ENCODE data around the gene SPDYE3.
"Not testable (repeated sequence)": the region's sequence is repeated elsewhere in the genome, so short reads cannot be mapped to it uniquely, and the experiment has no call there.

Gene SPDYE3

DNA sequence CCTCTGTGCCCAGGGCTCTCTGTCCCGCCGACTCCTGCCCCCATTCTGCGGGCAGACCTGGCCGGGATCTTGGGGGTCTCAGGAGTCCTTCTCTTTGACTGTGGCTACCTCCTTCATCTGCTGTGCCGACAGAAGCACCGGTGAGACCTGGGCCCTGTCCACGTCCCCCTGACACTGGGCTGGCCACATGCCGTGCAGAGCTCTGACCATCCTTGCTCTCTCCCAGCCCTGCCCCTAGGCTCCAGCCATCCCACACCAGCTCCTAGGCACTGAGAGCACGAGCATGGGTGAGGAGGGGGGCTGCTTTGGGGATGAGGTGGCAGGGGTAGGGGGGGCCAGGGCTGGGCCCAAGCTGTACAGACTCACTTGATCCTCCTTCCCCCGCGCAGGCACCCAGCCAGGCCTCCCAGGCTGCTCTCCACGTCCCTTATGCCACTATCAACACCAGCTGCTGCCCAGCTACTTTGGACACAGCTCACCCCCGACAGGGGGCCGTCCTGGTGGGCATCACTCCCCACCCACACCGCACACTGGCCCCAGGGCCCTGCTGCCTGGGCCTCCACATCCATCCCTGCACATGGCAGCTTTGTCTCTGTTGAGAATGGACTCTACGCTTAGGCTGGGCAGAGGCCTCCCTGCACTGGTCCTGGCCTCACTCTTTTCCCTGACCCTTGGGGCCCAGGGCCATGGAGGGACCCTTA is 45.6 kb downstream of the SPDYE3 start:
- peak; percentile 21 for DNase-seq

DNA sequence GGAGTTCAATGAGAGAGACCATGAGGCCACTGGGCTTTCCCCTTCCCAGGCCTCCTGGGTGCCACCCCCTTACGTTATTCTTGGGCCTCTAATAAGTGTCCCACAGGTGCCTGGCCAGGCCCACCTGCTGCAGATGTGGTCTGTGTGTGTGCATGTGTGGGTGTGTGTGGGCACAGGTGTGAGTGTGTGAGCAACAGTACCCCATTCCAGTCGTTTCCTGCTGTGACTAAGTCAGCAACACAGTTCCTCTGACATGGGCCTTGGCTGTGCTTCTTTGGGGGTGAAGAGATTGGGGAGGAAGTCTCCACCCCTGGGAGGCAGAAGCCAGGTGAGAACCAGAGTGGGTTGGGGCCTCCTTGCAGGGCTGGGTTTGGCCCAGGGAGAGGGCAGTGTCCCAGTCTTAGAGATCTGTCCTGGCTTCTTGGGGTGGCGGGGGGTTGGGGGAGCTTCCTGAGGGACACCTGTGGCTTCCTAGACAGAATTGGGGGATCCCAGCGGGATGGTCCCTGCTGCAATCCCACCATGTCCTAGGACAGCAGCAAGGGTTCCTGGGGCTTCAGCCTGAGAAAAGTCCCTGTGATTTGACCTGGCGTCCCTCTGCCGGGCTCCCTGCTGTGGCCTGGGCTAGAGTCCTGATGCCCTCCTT is 46.3 kb downstream of the SPDYE3 start:
- DNase-seq, result peak; percentile 23

DNA sequence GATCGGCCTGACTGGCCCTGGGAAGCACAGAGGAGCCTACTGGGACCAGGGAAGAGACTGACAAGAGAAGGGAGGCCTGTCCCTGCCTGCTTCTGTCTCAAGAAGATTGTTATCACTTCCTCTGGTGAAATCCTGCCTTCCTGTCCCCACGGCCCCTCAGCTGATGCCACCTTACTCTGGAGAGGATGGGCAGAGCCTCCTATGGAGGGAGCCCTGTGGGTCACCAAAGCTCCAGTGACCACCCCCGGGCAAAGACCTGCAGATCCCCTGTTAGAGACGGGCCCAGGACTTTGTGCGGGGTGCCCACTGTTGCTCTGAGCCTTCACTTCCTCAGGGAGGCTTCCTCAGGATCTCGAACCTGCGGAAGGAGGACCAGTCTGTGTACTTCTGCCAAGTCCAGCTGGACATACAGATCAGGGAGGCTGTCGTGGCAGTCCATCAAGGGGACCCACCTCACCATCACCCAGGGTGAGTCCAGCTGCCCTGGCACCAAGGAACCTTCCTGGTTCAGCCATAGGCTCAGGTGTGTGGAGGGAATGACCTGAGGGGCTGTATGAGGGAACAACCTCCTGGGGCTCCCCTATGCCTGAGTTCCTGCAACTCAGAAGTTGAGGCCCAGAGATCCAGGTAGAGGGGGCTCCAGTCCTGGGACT is 49.0 kb downstream of the SPDYE3 start:
- DNase-seq, result peak; percentile 27

DNA sequence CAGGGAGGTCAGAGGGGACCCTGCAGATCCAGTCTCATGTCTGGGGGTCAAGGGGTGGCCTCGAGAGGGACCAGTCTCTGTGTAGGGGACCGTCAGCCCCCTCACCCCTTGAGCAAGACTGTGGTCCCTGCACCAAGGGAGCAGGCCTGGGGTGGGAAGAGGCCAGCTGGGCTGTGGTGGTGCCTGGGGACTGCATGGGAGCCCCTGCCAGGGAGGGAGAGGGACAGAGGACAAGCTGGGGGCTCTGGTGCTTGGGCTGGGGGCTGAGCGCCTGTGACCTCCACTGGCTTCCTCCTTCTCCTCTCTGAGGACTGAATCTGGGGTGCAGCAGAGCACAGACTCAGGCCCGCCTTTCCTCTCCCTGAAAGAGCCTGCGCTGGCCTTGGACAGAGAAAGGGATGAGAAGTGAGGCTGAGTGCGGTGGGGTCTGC is 49.6 kb downstream of the SPDYE3 start:
- peak; percentile 22 for DNase-seq

DNA sequence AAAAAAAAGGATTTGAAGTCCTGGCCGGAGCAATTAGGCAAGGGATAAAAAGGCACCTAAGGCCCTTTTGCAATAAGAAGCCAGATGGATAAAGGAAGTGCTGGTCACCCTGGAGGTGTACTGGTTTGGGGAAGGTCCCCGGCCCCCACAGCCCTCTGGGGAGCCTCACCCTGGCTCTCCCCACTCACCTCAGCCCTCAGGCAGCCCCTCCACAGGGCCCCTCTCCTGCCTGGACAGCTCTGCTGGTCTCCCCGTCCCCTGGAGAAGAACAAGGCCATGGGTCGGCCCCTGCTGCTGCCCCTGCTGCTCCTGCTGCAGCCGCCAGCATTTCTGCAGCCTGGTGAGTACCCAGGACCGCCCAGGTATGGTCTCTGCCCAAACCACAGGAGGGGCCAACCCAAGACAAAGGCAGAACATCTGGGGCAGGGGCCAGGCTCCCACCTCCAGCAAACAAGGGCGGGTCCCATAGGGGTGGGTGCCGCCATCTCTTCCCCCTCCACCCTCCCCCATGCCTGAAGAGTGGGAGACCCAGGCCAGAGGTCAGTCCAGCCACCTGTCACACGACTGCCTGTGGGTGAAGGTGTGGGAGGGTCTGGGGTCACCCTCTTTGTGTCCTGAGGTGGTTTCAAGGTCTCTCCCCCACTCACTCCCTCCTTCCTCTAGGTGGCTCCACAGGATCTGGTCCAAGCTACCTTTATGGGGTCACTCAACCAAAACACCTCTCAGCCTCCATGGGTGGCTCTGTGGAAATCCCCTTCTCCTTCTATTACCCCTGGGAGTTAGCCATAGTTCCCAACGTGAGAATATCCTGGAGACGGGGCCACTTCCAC is 50.7 kb downstream of the SPDYE3 start, which contains the start of gene PILRB:
PILRB (plus strand) TSS at position 91 of the 830 bp plus-strand sequence; CDS start at position 277, 186 bp downstream.
- DNase-seq, result no peak

DNA sequence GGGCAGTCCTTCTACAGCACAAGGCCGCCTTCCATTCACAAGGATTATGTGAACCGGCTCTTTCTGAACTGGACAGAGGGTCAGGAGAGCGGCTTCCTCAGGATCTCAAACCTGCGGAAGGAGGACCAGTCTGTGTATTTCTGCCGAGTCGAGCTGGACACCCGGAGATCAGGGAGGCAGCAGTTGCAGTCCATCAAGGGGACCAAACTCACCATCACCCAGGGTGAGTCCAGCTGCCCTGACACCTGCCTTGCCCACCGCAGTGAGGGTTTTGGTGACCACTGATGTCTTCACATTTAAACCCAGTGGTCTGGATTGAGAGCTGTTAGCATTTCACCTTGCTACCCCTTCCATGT is 51.3 kb downstream of the SPDYE3 start:
- no peak for DNase-seq

DNA sequence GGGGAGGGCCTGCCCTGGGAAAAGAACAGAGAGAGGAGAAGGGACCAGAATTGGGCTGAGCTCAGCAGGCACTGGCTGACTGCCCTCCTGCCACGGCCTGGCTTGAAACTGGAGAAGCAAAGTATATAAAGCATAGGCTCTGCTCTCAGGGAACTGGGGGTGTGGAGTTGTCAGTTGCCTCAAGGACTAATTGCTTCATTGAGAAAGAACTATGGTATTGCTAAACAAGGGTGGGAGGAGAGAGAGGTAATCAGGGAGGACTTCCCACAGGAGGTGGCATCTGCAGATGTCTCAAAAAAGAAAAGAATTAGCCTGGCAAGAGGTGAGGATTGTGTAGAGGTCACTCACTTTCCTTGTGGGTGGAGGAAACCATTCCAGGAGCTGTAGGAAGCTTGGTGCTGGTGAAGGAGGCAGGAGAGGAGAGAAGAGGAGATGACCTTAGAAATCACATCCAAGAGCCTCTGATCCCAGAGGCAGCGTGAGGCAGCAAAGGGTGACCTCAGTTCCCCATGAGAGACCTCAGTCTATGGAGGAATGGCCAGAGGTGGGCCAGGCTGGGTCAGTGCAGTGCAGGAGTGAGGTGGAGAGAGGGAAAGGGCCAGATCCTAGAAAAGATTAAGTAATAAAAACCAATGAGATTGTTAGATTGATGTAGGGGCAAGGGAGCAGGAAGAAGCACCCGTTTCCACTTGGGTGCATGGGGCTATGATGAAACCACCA is 52.8 kb downstream of the SPDYE3 start:
- DNase-seq, result no peak

DNA sequence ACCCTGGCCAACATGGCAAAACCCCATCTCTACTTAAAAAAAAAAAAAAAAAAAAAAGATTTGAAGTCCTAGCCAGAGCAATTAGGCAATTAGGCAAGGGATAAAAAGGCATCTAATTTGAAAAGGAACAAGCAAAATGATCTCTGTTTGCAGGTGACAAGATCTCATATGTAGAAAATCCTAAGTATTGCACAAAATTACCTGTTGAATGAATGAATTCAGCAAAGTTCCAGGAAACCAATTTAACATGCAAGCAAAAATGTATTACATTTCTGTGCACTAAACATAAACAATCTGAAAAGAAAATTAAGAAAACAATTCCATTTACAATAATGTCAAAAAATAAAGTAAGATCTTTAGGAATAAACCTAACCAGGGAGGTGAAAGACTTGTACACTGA is 55.6 kb downstream of the SPDYE3 start:
- no peak for DNase-seq

DNA sequence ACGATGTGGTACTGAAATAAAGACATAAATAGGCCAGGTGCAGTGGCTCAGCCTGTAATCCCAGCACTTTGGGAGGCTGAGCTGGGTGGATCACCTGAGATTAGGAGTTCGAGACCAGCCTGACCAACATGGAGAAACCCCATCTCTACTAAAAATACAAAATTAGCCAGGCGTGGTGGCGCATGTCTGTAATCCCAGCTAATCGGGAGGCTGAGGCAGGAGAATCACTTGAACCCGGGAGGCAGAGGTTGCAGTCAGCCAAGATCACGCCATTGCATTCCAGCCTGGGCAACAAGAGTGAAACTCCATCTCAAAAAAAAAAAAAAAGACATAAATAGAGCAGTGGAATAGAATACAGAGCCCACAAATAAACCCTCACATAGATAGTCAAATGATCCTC is 56.3 kb downstream of the SPDYE3 start:
- DNase-seq, result not testable (repeated sequence)

DNA sequence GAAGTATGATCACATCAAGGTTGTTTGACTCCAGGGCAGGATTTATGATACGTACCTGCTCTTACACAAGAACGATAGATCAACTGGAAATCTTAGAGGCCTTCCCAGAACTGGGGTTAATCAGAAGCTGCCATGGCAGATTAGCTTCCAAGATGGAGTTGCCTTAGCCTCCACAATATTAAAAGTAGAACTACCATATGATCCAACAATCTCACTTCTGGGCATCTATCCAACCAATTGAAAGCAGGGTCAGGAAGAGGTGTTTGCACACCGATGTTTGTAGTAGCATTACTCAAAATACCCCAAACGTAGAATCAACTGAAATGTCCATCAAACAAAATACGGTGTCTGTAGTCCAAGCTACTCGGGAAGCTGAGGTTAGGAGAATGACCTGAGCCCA is 57.0 kb downstream of the SPDYE3 start:
- no peak for DNase-seq

DNA sequence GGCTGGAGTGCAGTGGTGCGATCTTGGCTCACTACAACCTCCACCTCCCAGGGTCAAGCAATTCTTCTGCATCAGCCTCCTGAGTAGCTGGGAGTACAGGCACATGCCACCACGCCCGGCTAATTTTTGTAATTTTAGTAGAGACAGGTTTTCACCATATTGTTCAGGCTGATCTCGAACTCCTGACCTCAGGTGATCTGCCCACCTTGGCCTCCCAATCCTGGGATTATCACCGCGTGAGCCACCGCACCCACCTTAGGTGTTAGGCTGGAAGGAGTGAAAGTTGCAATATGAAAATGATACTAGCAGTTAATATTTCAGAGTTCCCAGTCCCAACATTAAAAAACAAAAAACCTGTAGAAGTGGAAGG is 58.5 kb downstream of the SPDYE3 start:
- DNase-seq, result not testable (repeated sequence)

DNA sequence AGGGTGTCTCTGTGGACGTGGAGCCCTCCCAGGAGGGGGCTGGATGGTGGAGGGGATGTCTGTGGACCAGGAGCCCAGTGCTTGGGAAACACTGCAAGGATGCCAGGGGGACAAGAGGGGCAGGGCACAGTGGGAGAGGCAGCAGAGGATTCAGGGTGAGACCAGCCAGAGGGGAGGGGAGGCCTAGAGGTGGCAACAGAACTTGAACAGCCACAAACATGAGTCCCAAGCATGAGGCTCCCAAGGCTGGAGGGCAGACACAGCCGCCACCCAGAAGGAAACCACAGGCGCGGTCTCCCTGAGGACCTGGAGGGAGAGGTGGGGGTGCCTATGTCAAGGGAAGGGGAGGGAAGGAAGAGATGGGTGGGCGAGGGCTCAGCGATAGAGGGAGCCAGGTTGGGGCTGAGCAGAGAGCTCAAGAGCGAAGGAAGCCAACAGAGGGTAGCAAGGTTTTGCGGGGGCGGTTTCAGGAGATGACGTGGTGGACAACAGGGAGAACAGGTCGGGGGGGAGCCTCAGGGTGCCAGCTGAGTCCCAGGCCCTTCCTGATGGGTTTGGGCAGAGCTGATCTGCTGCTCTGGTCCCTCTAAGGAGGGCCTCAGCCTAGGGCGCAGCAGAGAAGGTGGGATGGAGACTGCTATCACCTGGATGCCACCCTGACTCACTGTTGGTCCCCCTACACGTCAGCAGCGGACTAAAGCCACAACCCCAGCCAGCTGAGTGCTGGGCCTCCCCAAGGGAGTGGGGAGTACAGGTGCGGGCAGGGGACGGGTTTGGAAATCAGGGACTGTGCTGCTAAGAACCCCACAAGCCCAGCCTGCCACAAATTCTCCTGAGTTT is 59.1 kb downstream of the SPDYE3 start:
- no peak for DNase-seq

DNA sequence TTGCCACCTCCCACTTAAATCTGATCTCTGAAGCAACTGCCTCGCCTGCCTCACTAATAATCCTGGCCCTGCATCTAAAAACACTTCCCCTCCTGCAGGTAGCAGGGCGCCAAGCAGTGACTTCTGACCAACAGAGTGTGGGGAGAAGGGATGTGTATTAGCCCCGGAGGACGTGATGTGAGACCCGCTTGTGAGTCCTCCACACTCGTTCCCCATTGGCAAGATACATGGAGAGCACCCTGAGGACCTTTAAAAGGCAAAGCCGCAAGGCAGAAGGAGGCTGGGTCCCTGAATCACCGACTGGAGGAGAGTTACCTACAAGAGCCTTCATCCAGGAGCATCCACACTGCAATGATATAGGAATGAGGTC is 59.7 kb downstream of the SPDYE3 start:
- DNase-seq, result no peak

DNA sequence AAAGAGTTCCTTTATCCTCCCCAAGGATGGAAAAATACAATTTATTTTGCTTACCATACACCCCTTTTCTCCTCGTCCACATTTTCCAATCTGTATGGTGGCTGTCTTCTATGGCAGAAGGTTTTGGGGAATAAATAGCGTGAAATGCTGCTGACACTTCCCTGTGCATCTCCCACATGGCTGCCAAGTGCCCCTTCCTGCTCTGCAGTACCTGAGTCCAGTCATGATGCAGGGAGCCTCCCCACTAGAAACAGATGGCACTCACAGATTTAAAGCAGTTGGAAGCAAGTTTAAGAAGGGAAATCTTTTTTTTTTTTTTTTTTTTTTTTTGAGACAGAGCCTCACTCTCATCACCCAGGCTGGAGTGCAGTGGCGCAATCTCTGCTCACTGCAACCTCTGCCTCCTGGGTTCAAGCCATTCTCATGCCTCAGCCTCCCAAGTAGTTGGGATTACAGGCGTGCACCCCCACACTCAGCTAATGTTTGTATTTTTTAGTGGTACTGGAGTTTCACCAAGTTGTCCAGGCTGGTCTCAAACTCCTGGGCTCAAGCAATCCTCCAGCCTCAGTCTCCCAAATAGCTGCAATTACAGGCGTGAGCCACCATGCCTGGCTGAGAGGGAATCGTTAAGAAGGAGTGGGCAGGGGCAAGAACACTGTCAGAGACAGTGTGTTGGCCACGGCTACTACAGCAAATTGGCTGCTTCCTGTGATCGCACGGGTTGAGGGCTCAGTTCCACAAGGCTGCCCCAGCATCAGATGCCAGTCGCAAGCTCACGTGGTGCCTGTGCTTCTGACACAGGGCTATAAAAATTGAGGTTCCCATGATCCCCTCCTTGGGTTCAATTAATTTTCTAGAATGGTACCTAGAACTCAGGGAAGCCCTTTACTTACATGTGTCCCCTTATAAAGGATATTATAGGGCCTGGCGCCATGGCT is 60.4 kb downstream of the SPDYE3 start:
- DNase-seq, result no peak

DNA sequence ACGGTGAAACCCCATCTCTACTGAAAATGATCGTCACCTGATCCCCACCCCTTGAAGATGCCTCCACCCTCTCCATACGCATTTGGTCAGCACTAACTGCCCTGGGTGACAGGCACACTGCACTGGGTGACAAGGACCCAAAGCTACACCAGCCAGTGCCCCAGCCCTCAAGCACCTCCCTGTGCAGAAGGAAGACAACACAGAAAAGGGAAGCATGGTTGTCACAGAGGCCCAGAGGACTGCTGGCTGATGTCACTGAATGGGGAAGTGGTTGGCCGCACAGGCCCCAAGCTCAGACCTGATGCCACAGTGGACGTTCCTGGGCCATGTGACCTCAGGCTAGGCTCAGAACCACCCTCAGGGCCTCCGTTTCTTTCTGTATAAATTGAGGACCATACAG is 61.6 kb downstream of the SPDYE3 start:
- no peak for DNase-seq

DNA sequence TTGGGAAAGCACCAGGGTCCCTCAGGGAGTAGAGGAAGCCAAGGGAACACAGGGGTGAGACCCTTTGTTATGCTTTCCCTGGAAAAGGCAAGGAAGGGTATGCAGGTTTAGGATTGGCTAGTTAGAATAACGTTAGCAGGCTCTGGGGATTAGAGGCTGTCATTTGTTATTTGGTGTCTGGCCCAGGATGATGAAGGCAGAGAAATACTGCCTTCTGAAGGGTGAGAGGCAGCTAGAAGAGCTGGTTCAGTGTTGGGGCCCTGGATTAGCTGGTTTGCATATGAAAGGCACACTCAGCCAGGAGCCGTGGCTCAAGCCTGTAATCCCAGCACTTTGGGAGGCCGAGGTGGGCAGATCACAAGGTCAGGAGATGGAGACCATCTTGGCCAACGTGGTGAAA is 62.8 kb downstream of the SPDYE3 start:
- DNase-seq, result no peak

DNA sequence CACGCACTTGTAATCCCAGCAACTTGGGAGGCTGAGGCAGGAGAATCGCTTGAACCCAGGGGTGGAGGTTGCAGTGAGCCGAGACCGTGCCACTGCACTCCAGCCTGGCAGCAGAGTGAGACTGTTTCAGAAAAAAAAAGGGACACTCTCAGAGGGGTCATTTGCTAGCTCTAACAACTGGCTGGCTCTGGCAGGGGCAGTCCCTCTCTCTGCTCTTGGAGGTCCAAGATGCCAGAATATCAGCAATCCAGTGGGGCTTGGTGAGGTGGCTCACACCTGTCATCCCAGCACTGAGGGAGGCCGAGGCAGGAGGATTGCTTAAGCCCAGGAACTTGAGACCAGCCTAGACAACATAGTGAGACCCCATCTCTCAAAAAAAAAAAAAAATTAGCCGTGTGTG is 63.2 kb downstream of the SPDYE3 start:
- DNase-seq, result no peak

DNA sequence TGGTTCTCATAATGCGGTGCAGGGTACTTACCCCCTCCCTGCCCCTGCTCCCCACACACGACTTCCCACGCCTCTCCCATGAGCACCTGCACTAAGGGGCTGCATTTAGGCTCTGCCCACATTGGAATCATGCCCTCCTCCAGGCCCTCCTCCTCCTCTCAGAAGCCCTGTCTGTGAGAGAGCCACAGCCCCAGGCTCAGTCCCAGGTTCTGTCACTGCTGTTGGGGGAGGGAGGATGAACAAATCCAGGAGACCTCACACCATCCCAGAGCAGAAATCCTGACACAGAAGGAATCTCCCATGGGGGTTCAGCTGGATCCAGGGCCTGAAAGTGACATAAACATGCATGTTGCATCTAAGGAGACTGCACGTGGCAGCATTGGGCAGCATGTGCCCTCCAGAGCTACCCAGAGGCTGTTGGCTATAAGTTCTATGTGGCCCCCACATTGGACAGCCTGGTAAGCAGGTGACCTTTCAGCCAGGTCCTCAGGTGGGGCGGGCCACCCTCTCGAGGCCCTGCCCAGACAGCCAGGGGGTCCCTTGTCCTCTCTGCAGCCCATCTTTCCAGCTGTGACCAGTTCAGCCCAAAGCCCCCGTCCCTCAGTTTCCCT is 64.2 kb downstream of the SPDYE3 start:
- no peak for DNase-seq

Measured in left hindlimb (tissue), 1 donor.